GM19452 (cell line): ENCODE results near the gene LRRK1.

Source experiments
- ATAC-seq: cut with Tn5 transposase; IDR thresholded peaks from one replicate; pipeline ENCODE4 v1.9.1; 2021; ENCODE audit not compliant: unreplicated experiment

Gene LRRK1

GRCh38 chr15:101052681-101053121 lies 133.5 kb downstream of the LRRK1 start:
- ATAC-seq: no peak

GRCh38 chr15:101053261-101053660 lies 134.1 kb downstream of the LRRK1 start:
- no peak for ATAC-seq

GRCh38 chr15:101054116-101054515 lies 135.0 kb downstream of the LRRK1 start:
- ATAC-seq: no peak

- ATAC-seq: no peak
Measured at GRCh38 chr15:101054991-101055390, 135.8 kb downstream of the LRRK1 start.

- ATAC-seq: no peak
Measured at GRCh38 chr15:101055411-101055810, 136.3 kb downstream of the LRRK1 start.

- ATAC-seq: no peak
Measured at GRCh38 chr15:101056366-101057334, 137.5 kb downstream of the LRRK1 start.

GRCh38 chr15:101057841-101058407 lies 138.8 kb downstream of the LRRK1 start:
- no peak for ATAC-seq

GRCh38 chr15:101058735-101059134 lies 139.6 kb downstream of the LRRK1 start:
- ATAC-seq: no peak

GRCh38 chr15:101059381-101060341 lies 140.5 kb downstream of the LRRK1 start:
- no peak for ATAC-seq

- no peak for ATAC-seq
Measured at GRCh38 chr15:101060576-101061551, 141.7 kb downstream of the LRRK1 start.

- no peak for ATAC-seq
Measured at GRCh38 chr15:101062063-101062462, 142.9 kb downstream of the LRRK1 start.

GRCh38 chr15:101062471-101063171 lies 143.5 kb downstream of the LRRK1 start:
- no peak for ATAC-seq

GRCh38 chr15:101063212-101063611 lies 144.1 kb downstream of the LRRK1 start:
- no peak for ATAC-seq

- ATAC-seq: no peak
Measured at GRCh38 chr15:101063891-101064794, 145.0 kb downstream of the LRRK1 start.

GRCh38 chr15:101064795-101065569 lies 145.8 kb downstream of the LRRK1 start:
- no peak for ATAC-seq

- no peak for ATAC-seq
Measured at GRCh38 chr15:101065570-101066221, 146.5 kb downstream of the LRRK1 start.
